Brain microvascular endothelial cell (primary cell): Measurements from ENCODE around the gene MORC2.

ENCODE experiments used
- DNase-seq: peaks from one replicate; pipeline ENCODE4 v3.0.0-alpha.2; 2020
- H3K27ac ChIP-seq: fragments of 250-450 bp; sonication (Bioruptor Pico); 2 replicates; pipeline ENCODE4 v1.5.1; 2020; ENCODE audit warnings: mild to moderate bottlenecking, moderate library complexity
- H3K27me3 ChIP-seq: fragments of 250-450 bp; sonication (Bioruptor Pico); replicated peaks from 2 replicates; pipeline ENCODE4 v1.5.1; 2020; ENCODE audit warnings: mild to moderate bottlenecking
- H3K36me3 ChIP-seq: fragments of 250-450 bp; sonication (Bioruptor Pico); replicated peaks from 2 replicates; pipeline ENCODE4 v1.5.1; 2020; ENCODE audit warnings: mild to moderate bottlenecking
- H3K4me3 ChIP-seq: 2 replicates; pipeline ENCODE4 v1.5.1; 2011; ENCODE audit warnings: low read depth, mild to moderate bottlenecking, control low read depth, low read length, moderate library complexity
- in situ Hi-C: cut with HindIII; loops from 2 replicates; pipeline ENCODE4 v1.10.0; 2017; ENCODE audit warnings: low sequenced_read_pairs, low pct_ligation_motif_present
- TF ChIP-seq, protein P1 (sequence below): IDR thresholded peaks from 2 replicates; pipeline ENCODE4 v1.5.1; 2011; ENCODE audit warnings: low read depth, mild to moderate bottlenecking, moderate library complexity, low read length, control low read depth, inconsistent platforms; ENCODE audit errors: missing control alignments

The MORC2 gene

DNA sequence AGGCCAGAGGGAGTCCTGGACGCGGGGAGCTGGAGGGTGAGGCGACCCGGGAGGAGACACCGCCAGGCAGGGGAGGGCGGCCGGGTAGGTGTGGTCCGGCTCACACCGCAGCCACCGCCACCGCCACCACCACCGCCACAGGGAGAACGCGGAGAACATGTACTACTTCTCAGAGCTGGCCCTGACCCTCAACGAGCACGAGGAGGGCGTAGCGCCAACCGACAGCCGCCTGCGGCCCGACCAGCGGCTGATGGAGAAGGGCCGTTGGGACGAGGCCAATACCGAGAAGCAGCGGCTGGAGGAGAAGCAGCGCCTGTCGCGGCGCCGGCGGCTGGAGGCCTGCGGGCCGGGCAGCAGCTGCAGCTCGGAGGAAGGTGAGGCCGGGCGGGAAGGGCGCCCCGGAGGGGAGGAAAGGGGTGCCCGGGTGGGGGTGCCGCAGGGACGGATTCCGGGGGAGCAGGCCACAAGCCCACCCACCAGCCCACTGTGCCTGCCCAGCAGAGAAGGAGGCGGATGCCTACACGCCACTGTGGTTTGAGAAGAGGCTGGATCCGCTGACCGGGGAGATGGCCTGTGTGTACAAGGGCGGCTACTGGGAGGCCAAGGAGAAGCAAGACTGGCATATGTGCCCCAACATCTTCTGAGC lies 62.8 kb downstream of the MORC2 start:
- no peaks in the 10 kb centered on the region for H3K36me3 ChIP-seq
- H3K4me3 ChIP-seq, result no peak overlapping the region
- TF ChIP-seq, protein P1, sequence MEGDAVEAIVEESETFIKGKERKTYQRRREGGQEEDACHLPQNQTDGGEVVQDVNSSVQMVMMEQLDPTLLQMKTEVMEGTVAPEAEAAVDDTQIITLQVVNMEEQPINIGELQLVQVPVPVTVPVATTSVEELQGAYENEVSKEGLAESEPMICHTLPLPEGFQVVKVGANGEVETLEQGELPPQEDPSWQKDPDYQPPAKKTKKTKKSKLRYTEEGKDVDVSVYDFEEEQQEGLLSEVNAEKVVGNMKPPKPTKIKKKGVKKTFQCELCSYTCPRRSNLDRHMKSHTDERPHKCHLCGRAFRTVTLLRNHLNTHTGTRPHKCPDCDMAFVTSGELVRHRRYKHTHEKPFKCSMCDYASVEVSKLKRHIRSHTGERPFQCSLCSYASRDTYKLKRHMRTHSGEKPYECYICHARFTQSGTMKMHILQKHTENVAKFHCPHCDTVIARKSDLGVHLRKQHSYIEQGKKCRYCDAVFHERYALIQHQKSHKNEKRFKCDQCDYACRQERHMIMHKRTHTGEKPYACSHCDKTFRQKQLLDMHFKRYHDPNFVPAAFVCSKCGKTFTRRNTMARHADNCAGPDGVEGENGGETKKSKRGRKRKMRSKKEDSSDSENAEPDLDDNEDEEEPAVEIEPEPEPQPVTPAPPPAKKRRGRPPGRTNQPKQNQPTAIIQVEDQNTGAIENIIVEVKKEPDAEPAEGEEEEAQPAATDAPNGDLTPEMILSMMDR, result no peak
- in situ Hi-C loops, result no loop called here
- DNase-seq, result no peak
- H3K27me3 ChIP-seq, result no peaks in the 10 kb centered on the region
- no peak overlapping the region for H3K27ac ChIP-seq

GRCh38 chr22:30903876-30904460 lies 64.6 kb downstream of the MORC2 start:
- Histone ChIP-seq H3K27ac (no peak overlapping the region), H3K27me3 (no peaks in the 10 kb centered on the region), H3K36me3 (no peaks in the 10 kb centered on the region), H3K4me3 (no peak overlapping the region)
- in situ Hi-C loops, result no loop called here
- DNase-seq, result no peak
- TF ChIP-seq, protein P1, result no peak

DNA sequence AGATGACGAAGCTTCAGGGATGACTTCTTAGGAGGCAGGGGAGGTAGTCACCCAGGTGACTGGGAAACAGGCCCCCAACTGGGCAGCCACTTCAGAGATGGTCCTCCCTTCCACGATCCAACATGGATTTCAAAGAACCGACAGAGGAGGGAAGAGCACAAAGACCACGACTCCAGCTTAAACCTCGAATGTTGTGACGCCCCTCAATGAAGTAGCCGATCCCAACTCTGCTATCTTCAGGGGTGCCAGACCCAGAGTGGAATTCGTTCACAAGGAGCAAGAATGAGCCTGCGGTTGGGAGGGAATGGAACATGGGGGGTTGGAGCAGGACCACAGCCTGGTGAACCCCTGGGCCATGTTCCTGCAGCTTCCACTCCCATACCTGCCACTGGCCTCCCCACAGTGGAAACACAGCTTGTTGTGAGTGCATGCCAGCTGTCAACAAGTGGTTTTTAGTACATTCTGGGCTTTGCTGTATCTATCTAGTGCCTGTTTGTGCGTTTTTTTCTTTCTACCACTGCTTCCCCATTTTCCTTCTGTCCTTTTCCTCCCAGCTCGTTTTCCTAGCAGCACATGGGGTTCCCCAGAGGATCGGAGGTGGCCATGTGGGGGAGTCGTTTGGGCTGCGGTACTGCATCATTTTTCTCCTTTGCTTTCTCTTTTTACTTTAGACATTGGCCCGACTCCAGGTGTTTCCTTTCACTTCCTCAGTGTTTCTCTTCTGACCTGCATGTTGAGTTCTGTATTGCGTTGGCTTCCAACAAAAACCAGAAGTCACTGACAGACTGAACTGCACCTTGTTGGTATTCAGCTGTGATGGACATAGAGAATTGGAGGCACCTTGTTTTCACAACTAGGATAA lies 65.8 kb downstream of the MORC2 start:
- Histone ChIP-seq H3K27ac (no peak overlapping the region), H3K27me3 (no peaks in the 10 kb centered on the region), H3K4me3 (no peak overlapping the region), H3K36me3 (no peaks in the 10 kb centered on the region)
- TF ChIP-seq, protein P1, result no peak
- no peak for DNase-seq
- in situ Hi-C loops, result no loop called here

GRCh38 chr22:30894371-30894740 lies 74.2 kb downstream of the MORC2 start:
- Histone ChIP-seq H3K27me3 (no peaks in the 10 kb centered on the region), H3K4me3 (no peak overlapping the region), H3K36me3 (no peaks in the 10 kb centered on the region), H3K27ac (no peak overlapping the region)
- in situ Hi-C loops, result no loop called here
- no peak for DNase-seq
- TF ChIP-seq, protein P1, result no peak

DNA sequence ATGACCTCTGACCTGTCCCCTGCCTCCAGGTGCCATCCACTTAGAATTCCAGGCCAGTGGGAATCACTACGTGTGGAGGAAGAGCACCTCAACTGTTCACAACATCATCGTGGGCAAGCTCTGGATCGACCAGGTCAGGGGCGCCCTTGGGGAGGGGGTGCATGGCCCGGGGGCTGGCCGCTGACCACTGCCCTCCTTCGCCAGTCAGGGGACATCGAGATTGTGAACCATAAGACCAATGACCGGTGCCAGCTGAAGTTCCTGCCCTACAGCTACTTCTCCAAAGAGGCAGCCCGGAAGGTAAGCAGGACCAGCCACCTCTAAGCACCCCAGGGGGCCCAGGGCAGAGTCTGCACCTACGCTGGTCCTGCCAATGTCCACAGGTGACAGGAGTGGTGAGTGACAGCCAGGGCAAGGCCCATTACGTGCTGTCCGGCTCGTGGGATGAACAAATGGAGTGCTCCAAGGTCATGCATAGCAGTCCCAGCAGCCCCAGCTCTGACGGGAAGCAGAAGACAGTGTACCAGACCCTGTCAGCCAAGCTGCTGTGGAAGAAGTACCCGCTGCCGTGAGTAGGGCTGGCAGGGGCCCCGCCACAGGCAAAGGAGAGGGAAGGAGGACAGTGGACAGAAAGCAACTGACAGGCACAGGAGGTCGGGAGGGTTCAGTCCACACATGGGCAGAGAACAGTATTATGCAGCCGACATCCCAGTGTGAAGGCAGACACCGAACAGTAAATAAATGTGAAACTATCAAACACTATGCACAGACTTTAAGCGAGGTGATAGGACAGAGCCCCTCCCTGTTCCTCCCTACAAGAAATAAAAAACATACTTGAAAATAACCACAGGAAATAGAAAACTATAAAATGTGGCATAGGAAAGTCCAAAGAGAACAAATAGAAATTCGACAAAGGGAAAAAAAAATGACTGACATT lies 74.9 kb downstream of the MORC2 start:
- Histone ChIP-seq H3K27me3 (no peaks in the 10 kb centered on the region), H3K27ac (no peak overlapping the region), H3K4me3 (no peak overlapping the region), H3K36me3 (no peaks in the 10 kb centered on the region)
- DNase-seq, result no peak
- TF ChIP-seq, protein P1, result no peak
- in situ Hi-C loops, result no loop called here
